GM21515 (cell line): ENCODE data around the gene CILP2.

Experiments used
- ATAC-seq: cut with Tn5 transposase; IDR thresholded peaks from one replicate; pipeline ENCODE4 v1.9.1; 2021; ENCODE audit not compliant: unreplicated experiment

Gene CILP2

DNA sequence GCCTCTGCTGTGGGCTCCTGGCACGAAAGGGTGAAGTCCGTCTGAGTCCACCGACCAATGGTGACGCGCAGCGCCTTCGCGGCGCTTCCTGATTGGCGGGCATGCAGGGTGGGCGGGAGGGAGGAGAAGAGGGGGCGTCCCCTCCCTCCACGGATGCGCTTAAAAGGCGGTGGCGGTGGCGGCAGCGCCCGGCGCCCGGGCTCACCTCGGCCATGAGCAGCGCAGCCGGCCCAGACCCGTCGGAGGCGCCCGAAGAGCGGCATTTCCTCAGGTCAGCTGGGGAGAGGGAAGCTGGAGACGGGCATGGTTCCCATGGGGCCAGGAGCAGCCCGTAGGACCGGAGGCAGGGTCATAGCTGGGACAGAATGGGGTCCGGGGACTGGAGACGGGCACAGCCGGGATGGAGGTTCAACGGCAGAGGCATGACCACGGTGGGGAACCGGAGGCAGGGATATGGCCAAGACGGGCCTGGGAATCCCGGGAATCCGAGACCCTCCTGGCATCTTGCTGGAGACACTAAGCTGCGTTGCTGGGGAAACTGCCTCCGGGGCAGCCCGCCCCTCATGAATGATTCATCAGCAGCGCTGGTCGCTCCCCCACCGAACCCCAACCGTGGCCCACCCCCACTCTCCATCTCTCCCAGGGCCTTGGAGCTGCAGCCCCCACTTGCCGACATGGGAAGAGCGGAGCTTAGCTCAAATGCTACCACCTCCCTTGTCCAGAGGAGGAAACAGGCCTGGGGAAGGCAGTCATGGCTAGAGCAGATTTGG, 9.2 kb upstream of the CILP2 start, which contains the start of gene YJEFN3:
Gene YJEFN3, plus strand, starts transcription at position 191 of the 770 bp plus-strand sequence. Its CDS starts 22 bp downstream, at position 213.
- ATAC-seq: no peak

DNA sequence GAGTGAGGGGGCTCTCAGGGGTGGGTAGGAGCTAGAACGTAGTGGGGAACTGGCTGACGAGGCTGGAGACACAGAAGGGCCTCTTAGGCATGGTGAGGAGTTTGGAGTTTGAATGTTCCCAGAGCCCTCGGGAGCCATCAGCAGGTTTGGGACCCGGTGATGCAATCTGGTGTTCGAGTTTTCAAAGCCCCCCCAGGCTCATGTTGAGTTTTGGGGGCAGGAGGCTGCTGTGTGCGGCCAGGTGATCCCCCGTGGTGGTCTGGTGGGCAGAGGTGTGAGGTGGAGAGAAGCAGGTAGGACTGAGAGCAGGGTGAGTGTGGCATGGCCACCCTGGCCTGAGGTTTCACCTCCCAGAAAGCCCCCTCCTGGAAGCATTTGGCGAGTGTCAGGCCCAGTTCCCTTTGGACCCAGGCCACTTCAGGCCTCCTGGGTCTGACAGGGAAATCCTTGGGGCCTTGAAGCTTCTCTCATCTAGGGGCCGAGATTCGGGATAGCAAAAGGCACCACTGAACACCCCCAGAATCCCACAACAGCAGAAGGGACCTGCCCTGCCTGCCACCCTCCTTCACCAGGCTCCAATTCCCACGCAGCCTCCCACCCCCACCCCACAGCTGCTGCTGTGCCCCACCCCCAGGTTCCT, 8.2 kb upstream of the CILP2 start:
- no peak for ATAC-seq

DNA sequence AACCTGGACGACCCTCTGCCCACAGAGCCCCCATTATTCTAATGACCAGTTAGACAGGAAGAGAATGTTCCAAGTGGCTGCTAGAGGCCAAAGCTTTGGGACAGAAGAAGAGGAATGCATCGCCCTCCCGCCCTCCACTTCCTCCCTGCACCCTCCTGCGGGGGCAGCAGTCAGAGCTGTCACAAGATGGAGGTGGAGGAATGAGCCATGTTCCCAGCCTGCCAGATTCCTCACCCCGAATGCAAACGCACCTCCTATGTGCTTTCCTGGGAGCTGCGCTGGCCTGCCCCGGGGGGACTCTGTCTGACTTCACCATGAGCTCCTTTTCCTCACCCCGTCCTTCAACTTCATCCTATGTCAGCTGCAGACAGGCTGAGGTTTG, 7.7 kb upstream of the CILP2 start:
- ATAC-seq: no peak

DNA sequence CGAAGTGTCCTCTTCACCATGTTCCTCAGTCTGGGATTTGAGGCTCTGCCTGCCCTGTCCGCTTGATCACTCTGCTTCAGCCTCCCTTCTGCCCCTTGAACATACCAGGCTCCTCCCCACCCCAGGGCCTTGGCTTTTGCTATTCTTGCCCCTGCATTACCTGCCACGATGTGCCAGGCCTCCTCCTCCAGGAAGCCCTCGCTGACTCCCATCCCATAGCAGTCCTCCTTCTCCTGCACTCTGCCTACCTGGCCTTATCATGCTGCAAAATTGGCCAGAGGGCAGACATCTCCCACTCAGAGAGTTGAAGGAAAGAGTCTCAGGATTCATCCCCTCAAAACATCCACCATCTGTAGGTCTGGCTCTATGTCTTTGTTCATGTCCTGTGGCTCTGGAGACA, 7.2 kb upstream of the CILP2 start:
- ATAC-seq: no peak

DNA sequence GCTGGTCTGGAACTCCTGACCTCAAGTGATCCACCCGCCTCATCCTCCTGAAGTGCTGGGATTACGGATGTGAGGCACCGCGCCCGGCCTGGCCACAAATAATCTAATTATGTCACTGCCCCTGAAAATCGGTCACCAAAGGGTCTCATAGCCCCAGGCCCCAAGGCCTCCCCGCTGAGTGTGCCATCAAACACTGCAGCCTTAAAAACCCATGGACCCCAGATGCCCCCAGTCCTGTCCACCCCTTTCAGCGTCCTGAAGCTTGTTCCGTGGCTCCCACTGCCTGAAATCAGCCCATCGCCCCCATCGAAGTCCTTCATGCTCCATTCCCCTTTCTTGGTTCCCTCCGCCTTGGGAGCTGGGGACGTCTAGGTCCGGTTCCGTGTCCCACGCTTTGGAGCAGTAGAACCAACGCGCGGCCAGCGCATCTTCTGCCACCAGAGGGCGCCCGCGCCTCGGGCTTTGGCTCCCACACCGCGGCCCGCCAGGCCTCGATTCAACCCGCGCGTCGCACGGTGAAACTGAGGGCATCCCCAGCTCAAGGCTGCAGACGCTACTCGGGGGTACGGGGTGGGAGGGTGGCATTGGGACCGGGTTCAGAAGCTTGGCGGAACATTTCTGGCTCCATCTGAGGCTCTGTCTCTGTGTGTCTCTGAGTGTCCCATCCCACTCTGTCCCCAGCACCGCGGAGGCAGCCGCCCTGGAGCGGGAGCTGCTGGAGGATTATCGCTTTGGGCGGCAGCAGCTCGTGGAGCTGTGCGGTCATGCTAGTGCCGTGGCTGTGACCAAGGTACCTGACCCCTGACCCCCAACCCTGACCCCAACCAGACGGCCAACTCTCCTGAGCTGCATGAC, 5.9 kb upstream of the CILP2 start:
- no peak for ATAC-seq

DNA sequence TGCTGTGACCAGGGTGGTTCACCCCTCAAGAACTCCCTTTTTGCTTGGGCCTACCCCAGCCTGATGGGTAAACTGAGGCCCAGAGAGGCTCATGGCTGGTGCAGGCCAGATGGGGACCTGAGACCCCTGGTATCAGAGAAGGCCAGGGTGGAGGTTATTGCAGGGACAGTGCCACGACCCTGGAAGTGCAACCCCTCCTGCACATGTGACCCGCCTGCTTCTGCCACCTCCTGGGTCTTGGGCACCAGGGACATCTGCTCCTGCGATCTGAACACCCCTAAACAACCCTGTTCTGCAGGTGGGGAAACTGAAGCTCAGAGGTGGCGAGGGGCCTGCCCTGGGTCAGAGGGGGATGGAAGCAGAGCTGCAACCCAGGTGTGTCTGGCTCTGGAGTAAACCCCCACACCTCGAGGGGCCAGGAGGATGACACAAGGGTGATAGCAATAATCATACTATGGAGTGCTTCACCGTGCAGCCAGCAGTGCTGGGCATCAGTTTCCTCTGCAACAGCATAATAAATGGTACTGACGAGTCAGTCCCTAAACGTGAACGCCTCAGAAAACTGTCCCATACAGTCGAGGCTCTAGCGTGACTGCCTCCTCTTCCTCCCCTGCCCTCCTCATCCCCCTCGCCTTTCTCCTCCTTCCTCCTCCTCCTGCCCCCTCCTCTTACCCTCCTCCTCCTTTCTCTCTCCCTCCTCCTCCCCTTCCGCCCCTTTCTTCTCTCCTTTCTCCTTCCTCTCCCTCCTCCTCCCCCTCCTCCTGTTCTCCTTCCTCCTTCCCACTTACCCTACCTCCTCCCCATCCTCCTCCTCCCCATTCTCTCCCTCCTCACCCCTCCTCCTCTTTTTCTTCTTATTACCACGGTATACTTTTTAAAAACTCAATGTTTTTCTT, 5.0 kb upstream of the CILP2 start:
- no peak for ATAC-seq

DNA sequence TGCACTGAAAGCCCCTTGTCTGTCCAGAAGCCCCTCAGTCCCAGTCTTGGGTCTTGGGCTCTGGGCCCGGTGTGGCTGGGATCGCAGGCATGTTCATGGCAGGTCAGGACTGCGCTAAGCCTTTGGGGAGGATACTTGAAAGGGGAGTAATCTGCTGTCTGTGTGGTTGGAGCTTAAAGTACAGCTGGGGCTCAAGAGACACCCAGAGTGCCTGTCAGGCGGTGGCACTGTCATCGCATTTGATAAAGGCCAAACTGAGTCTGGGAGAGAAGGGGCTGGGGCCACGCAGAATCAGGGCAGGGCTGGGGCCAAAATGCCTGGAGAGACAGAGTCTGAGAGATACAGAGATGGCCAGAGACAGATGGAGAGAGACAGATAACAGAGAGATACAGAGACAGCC, 4.2 kb upstream of the CILP2 start:
- no peak for ATAC-seq

DNA sequence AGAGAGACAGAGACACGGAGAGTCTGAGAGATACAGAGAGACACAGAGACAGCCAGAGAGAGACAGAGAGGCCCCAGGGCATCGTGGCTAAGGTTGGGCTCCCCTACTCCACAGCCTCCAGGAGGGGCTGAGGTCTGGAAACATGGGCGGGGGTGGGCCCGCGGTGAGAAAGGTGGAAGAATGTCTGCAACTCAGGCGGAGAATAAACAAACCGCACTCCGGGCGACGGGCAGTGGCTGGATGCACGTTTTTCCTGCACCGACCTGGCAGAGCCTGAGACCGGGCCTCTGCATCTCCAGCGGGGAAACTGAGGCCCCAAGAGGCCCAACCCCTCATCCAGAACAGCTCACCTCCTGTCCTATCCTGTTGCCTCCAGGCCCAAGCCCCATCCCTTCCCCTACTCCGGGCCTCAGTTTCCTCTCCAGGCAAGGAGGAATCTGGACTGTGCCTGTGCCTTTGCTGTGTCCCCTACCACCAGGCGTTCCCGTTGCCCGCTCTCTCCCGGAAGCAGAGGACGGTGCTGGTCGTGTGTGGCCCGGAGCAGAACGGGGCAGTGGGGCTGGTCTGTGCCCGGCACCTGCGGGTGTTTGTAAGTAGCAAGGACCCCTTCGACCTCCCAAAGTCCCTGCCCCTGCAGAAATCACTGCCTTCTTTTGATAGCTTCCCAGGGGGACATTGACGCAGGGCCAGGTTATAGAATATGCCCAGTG, 3.4 kb upstream of the CILP2 start:
- ATAC-seq: no peak

DNA sequence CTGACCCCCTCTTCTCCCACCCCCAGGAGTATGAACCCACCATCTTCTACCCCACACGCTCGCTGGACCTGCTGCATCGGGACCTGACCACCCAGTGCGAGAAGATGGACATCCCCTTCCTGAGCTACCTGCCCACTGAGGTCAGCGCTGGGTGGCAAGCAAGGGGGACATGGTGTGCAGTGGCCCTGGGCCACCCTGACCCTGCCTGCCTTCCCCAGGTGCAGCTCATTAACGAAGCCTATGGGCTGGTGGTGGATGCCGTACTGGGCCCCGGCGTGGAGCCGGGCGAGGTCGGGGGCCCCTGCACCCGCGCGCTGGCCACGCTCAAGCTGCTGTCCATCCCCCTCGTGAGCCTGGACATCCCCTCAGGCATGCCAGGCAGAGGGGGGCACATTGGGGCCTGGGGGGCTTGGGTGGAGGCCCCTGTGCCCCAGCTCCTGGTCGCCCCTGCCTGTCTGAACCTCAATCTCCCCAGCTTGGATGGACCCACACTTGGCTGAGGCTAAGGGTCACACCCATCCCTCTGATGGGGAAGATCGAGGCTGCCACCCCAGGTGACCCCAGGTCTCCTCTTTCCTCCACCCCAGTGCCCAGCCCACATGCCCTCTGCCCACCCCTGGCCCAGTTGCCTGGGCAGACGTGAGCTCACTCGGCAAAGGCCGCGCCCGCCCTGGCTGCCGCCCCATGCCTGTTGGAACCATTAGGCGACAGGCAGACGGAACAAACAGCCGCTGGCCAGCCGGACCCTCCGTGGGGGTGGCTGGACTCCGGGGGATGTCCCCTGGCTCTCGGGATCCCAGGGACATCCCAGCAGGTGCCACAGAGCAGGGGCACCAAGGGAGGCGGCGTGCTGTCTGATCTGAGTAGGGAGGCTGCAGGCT, 2.5 kb upstream of the CILP2 start:
- ATAC-seq: no peak

DNA sequence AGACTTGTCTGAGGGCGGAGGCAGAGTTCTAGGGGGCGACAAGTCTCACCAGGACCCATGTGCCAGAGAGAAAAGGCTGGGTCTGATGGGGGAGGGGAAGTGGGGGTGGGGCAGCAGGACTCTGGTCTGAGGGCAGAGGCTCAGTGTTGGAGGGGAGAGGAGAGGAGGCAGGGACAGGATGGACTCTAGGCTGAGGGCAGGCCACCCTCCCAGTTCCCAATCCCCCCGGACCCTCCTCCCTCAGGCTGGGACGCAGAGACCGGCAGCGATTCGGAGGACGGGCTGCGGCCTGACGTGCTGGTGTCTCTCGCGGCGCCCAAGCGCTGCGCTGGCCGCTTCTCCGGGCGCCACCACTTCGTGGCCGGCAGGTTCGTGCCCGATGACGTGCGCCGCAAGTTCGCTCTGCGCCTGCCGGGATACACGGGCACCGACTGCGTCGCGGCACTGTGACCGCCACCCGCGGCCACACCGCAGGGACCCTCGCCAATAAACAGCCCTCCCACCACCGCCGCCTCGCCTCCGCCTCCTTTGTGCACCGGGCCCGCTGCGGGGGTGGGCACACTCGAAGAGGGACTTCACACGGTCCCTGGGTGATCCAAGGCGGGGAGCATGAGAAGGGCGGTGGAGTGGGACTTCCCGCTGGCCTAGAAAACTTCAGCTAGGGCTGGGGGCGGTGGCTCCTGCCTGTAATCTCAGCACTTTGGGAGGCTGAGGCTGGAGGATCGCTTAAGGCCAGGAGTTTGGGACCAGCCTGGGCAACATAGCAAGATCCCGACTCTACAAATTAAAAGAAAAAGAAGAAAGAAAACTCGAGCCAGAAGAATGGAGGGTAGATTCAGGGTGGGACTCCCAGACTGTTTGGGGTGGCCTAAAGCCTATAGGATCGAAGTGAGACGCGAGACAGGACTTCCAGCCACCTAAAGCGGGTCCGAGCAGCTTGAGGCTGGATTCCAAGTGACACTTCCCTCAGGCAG, 703 bp upstream of the CILP2 start:
- no peak for ATAC-seq

DNA sequence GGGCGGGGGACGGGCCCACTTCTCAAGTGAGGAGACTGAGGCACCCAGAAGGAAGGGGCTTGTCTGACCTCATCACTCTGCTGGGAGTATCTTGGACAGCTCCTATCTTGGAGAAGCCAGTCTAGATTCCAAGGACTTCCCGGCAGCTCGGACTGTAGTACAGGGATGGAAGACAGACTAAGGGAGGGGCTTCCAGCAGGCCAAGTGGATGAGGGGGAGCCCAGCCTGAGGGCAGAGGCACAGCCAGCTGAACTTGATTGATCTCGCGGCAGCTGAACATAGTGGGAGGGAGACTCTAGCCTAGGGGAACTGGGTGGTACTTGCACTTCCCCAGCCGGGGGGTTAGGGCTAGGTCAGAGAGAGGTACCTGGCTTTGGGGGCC, 711 bp downstream of the CILP2 start:
- ATAC-seq: no peak

DNA sequence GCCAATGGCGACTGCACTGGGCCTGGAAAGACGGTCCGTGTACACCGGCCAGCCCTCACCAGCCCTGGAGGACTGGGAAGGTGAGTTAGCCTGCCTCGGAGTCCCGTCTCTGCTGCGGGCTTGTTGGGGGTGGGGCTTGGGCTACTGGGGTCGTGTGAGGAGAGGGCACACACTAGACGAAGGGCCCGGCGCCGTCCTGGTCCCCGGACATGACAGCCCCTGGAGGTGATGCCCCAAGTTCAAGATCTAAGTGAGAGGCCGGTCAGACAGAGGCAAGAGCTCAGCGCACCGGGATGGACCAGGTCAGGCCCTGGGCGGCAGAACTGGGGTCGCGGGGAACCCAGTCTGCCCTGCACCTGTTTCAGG, 1.6 kb downstream of the CILP2 start:
- ATAC-seq: no peak

DNA sequence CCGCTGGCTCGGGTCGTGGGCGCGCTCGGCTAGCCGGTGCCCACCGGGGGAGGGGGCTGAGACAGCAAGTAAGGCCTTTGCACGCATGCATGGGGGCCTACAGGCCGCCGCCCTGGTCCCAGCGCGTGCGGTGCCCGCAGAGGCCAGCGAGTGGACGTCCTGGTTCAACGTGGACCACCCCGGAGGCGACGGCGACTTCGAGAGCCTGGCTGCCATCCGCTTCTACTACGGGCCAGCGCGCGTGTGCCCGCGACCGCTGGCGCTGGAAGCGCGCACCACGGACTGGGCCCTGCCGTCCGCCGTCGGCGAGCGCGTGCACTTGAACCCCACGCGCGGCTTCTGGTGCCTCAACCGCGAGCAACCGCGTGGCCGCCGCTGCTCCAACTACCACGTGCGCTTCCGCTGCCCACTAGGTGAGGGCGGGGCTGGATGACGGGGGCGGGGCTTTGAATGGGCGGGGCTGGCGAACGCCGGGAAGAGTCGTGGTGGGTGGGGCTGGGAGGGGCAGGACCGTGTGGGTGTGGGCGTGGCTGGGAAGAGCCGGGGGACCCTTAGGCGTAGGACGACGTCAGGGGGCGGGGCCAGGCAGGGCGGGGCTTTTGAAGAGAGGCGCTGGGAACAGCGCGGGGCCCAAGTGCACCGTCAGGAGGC, 2.1 kb downstream of the CILP2 start:
- ATAC-seq: no peak

DNA sequence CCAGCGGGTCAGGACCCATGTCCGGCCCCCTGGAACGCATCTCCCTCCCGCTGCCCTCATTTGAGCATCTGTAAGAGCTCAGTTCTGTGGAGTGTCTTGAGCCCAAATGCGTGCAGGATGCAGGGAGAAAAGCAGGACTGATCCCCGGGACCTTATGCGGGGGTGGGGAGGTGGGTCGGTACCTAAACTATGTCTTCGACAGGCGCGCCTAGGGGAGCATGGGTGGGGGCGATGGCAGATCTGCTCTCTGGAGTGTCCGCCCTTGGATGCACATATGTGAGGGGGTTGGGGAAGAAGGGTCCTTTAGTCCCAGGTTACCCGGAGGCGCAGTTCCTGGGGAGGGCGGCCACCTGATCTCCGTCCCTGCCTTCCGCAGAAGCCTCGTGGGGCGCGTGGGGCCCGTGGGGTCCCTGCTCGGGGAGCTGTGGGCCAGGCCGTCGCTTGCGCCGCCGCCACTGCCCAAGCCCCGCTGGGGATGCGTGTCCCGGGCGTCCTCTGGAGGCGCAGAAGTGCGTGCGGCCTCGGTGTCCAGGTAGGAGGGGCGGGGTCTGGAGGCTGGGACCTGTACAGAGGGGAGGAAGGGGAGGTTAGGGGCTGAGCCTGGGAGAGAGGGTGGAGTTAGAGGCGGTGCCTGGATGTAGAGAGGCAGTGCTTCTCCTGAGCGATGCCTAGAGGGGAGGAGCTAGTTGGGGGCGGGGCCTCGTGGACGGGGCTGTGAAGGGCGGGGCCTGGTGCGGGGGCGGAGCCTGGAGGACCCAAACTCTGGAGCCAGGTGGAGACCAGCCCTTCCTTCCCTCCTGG, 2.9 kb downstream of the CILP2 start:
- no peak for ATAC-seq

DNA sequence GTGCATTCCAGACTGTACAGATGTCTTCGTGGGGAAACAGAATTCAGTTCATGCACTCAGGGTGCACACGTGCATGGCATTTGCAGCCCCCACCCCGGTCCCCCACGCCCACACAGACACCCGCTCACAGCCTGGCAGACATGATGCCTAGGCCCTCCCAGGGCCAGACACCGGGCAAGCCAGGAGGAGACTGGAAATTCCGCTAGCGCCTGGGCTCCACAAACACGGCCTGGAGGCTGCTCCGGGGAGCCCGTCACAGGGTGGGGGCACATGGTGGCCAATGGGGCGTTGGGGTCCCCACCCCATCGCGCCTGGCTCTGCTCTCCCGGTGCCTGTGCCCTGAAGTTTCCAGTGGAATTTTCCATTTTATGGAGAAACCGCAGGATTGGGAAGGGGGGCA, 3.6 kb downstream of the CILP2 start:
- no peak for ATAC-seq

DNA sequence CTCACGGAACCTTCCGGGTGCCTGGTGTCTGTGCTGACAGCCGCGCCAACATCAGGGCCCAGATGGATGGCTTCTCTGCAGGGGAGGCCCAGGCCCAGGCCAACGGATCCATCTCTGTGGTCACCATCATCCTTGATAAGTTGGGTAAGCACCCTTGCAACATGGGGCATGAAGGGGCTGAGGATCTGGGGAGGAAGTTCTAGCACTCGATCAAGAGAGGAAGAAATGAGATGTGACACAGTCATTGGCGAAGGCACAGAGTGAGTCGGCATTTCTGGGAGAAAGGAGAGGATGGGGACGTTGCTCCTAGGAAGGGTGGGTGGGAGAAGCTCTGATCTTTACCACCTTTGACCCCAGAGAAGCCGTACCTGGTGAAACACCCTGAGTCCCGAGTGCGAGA, 4.4 kb downstream of the CILP2 start:
- ATAC-seq: no peak

DNA sequence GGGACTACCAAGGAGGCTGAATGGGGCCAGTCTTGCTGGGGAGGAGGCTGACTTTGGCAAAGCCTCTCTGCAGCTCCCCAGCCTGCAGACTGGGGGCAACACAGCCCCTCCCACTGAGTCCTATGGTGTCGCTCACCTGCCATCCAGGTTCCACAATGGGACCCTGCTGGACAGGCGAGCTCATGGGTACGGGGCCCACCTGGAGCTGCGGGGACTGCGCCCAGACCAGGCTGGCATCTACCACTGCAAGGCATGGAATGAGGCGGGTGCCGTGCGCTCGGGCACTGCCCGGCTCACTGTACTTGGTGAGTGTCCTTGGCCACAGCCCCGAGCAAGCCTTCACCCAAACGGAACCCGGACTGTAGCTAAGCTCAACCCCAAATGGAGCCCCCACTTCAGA, 5.0 kb downstream of the CILP2 start:
- no peak for ATAC-seq
